Upper lobe of right lung (tissue), 1 donor: ENCODE results near the gene HOXA10. TPM values are rescaled to one million over a fixed set of nuclear protein-coding genes. Genes with fewer than 3 reads are reported as not detected.

Experiments used
- ATAC-seq: fragments of 200-7000 bp; cut with Tn5 transposase; one replicate; pipeline ENCODE4 v1.9.1; 2020; ENCODE audit warnings: mild to moderate bottlenecking, moderate library complexity
- DNase-seq: peaks from one replicate; pipeline ENCODE4 v3.0.0-alpha.2; 2020
- H3K27ac ChIP-seq: fragments of 200-600 bp; one replicate; pipeline ENCODE4 v1.8.0; 2022
- H3K27me3 ChIP-seq: fragments of 200-600 bp; one replicate; pipeline ENCODE4 v1.8.0; 2022; ENCODE audit warnings: mild to moderate bottlenecking
- H3K36me3 ChIP-seq: fragments of 200-600 bp; one replicate; pipeline ENCODE4 v1.8.0; 2022
- H3K4me1 ChIP-seq: fragments of 200-600 bp; one replicate; pipeline ENCODE4 v1.8.0; 2022
- H3K4me3 ChIP-seq: fragments of 200-600 bp; one replicate; pipeline ENCODE4 v1.8.0; 2022; ENCODE audit warnings: mild to moderate bottlenecking
- H3K9me3 ChIP-seq: fragments of 200-600 bp; one replicate; pipeline ENCODE4 v1.8.0; 2022
- CTCF ChIP-seq: fragments of 200-600 bp; IDR thresholded peaks from one replicate; pipeline ENCODE4 v1.8.0; 2022; ENCODE audit warnings: antibody characterized with exemption
- intact Hi-C: fragments of 100-400 bp; cut with DNase I; formaldehyde crosslinking; loops from one replicate; pipeline ENCODE4 v1.11.0; 2022
- total RNA-seq: library from RNA; stranded (reverse); fragmentation: NEBNext Ultra II Directional; extraction: Animal tissue kit (Norgen Biotek cat#: 25700); gene quantifications from one replicate; pipeline ENCODE4 v1.2.1, GENCODE V29; 2021
- donor health status: DM: no; HTN: yes; CAD: no; lungs with severe emphysema.

HOXA10 gene
- total RNA-seq, 1 donor from 2014 or later = 0.38 TPM

DNA sequence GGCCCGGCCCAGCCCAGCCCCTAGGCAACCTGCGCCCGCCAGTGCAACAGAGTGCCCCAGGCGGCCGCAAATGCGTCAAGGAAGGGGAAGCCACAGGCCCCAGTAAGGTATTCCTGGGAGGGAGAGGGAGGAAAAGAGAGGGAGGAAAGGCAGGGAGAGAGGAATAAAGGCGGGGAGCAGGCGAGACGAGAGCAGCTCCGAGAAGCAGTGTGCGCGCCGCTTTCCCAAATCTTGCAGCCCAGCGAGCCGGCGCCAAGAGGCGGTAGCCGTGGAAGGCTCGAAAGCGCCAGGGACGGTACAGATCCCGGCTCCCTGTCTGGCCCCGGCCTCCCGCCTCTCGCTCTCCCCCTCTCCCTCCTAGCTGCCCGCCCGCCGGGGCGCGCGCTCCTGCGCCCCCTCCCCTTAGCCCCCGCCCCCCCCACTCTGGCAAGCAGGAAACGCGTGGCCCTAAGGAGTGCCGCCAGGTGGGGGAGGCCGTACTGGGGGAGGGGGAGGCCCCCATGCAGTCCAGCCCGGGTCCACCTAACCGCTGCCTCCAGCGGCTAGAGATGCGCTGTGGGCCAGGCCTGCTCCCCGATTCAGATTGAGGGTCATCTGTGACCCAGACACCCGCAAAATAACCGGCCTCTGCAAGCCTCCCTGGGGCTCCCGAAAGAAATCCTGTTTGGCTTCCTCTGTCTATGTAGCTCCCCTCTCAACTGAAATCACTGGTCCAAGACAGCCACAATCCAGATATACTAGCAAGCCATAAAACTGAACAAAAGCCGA, 4.3 kb downstream of the HOXA10 start:
- no peaks in the 10 kb centered on the region for H3K36me3 ChIP-seq
- peak; percentile 62 for DNase-seq
- no peak for ATAC-seq
- H3K27me3 ChIP-seq = peaks cover 100% of the 10 kb centered on the region
- no peak overlapping the region for H3K27ac ChIP-seq
- H3K4me3 ChIP-seq = no peak overlapping the region
- intact Hi-C loops = loop anchor here (10.0 kb wide), 2 partner anchors 1275 to 1305 kb away; no protein-coding TSS in a partner anchor
- TF ChIP-seq CTCF = no peak
- H3K4me1 ChIP-seq = peaks cover 39% of the 10 kb centered on the region
- no peaks in the 10 kb centered on the region for H3K9me3 ChIP-seq

DNA sequence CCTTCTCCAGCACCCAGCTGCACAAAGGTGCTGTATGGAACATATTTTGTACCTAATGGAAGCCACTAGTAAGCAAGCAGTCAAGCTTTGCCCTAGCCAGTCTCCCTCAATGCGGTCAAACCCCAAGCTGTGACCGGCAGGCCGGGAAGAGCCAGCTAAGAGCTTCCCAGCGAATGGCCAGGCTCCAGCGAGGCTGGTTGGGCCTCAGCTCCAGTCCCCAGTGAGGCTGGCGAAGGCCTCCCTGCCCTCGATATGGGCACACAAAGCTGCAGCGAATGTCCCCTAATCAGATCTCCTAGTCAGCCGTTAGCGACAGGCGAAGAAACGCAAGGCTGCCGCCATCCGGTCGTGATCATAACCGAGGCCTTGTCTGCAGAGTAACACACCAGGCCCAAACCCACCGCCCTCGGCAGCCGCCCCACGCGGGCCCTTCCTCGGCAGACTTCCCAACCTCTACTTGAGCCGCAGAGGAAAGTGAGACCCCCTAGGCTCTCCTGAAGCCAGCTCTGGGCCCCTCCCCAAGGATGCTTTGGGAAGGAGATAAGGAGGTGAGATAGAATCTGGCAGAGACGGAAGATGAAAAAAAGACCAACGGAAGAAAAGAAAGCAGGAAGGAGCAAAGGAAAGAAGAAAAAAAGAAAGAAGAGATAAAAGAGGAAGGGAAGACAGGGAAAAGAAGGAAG, 5.7 kb downstream of the HOXA10 start:
- Histone ChIP-seq H3K27ac (no peak overlapping the region), H3K27me3 (peaks cover 100% of the 10 kb centered on the region), H3K4me1 (peaks cover 34% of the 10 kb centered on the region), H3K9me3 (no peaks in the 10 kb centered on the region), H3K4me3 (no peak overlapping the region), H3K36me3 (no peaks in the 10 kb centered on the region)
- peak; percentile 48 for DNase-seq
- ATAC-seq = no peak
- intact Hi-C loops = loop anchor here (10.0 kb wide), 2 partner anchors 1274 to 1304 kb away; no protein-coding TSS in a partner anchor
- no peak for TF ChIP-seq CTCF

GRCh38 chr7:27167916-27168264, 6.2 kb downstream of the HOXA10 start:
- TF ChIP-seq CTCF = no peak
- DNase-seq (no peak), ATAC-seq (no peak)
- Histone ChIP-seq H3K4me1 (peaks cover 29% of the 10 kb centered on the region), H3K27me3 (peaks cover 100% of the 10 kb centered on the region), H3K9me3 (no peaks in the 10 kb centered on the region), H3K36me3 (no peaks in the 10 kb centered on the region), H3K27ac (no peak overlapping the region), H3K4me3 (no peak overlapping the region)
- intact Hi-C loops = loop anchor here (10.0 kb wide), 2 partner anchors 1273 to 1303 kb away; no protein-coding TSS in a partner anchor

DNA sequence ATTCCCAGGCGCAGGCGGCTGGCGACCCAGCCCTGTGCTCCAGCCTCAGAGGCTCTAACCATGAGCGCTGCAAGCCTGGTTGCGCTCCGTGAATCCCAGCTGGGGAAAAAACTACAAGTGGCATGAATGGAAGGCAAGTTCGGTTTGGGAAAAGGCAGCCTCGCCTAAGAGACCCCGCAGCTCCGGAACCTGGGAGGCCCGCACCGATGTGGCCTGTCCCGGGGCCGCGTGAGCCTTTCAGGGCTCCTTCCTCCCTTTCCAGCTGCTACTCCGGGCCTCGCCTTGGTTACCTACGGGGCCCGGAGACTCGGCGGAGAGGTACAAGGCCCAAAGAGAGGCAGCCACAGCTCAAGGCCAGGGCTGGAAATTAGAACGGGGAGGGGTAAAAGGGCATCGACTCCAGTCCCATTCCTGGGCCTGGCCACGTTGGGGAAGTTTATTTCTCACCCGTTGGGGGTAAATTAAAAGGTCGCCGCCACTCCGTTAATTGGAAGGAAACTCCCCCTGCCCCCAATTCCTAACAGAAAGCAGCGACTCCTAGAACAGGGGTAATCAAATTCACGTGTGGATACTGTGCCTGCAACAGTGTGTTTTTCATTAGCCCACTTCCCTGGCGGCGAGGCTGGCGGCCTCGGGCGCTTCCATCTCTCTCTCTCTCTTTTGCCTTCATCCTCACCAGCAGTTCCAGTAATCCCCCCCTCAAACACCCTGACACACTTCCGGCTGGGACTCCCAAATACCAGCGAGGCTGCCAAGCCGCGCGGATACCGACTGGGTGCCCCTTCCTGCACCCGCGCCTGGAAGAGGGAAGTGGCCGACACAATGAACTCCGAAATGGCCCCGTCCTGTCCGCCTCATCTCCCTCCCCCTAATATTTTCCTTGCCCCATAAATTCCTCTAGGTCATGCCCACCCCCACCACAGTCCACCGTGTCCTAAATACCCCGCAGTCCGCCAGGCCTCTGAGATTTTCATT, 7.3 kb downstream of the HOXA10 start:
- Histone ChIP-seq H3K9me3 (no peaks in the 10 kb centered on the region), H3K4me1 (peaks cover 24% of the 10 kb centered on the region), H3K4me3 (no peak overlapping the region), H3K27me3 (peaks cover 99% of the 10 kb centered on the region), H3K27ac (no peak overlapping the region), H3K36me3 (no peaks in the 10 kb centered on the region)
- ATAC-seq (no peak), DNase-seq (peak; percentile 53)
- intact Hi-C loops = loop anchor here (10.0 kb wide), 2 partner anchors 1272 to 1302 kb away; no protein-coding TSS in a partner anchor
- no peak for TF ChIP-seq CTCF

- H3K27ac ChIP-seq = no peak overlapping the region
- intact Hi-C loops = loop anchor here (10.0 kb wide), 2 partner anchors 1271 to 1301 kb away; no protein-coding TSS in a partner anchor
- H3K4me3 ChIP-seq = peak overlapping the region; percentile 39
- no peak for ATAC-seq
- TF ChIP-seq CTCF = no peak
- H3K27me3 ChIP-seq = peaks cover 97% of the 10 kb centered on the region
- peaks cover 27% of the 10 kb centered on the region for H3K4me1 ChIP-seq
- H3K9me3 ChIP-seq = no peaks in the 10 kb centered on the region
- peak; percentile 63 for DNase-seq
- H3K36me3 ChIP-seq = no peaks in the 10 kb centered on the region
Measured at GRCh38 chr7:27165996-27166530, 8.1 kb downstream of the HOXA10 start.
